ENCODE results near the gene CLTA.

- no peak for TF ChIP-seq CTCF (IDR thresholded peaks at IDR 0.05)
- no peak for TF ChIP-seq POLR2A (IDR thresholded peaks at IDR 0.05)
- no peak for TF ChIP-seq POLR2AphosphoS5 (IDR thresholded peaks at IDR 0.05; ENCODE audit: insufficient read depth in 1 of 2, low read depth in 1 of 2)
Measured at GRCh38 chr9:36141761-36142160, 49.0 kb upstream of the CLTA start.
